Measurements from ENCODE around the gene DNAH6.

DNA sequence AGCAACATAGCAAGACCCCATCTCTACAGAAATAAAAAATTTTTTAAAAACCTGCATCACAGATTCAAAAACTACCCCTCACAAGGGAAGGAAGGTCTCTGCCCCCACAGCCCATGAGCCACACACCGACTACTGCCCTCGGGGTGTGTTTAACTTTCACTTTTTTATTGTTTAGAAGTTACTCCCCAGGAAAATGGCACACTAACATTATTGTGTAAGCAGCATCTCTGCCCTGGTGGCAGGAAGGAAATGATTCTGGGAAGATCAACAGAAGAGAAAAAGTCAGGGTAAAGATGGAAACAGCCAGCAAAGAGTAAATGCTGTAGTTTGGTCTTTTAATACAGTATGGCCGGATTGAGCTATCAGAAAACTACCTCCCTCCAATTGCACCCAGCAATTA lies 342.6 kb downstream of the DNAH6 start:
- no peak for TF ChIP-seq POLR2A (IDR thresholded peaks at IDR 0.05)
- no peak for TF ChIP-seq EP300 (IDR thresholded peaks at IDR 0.05; ENCODE audit: low read depth)
- TF ChIP-seq, protein P1, sequence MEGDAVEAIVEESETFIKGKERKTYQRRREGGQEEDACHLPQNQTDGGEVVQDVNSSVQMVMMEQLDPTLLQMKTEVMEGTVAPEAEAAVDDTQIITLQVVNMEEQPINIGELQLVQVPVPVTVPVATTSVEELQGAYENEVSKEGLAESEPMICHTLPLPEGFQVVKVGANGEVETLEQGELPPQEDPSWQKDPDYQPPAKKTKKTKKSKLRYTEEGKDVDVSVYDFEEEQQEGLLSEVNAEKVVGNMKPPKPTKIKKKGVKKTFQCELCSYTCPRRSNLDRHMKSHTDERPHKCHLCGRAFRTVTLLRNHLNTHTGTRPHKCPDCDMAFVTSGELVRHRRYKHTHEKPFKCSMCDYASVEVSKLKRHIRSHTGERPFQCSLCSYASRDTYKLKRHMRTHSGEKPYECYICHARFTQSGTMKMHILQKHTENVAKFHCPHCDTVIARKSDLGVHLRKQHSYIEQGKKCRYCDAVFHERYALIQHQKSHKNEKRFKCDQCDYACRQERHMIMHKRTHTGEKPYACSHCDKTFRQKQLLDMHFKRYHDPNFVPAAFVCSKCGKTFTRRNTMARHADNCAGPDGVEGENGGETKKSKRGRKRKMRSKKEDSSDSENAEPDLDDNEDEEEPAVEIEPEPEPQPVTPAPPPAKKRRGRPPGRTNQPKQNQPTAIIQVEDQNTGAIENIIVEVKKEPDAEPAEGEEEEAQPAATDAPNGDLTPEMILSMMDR (IDR thresholded peaks at IDR 0.05), result no peak

All from transverse colon (tissue), 3 donors.